GM21526 (cell line): ENCODE results near the gene SLC26A2.

Experiments used
- ATAC-seq: cut with Tn5 transposase; IDR thresholded peaks from one replicate; pipeline ENCODE4 v1.9.1; 2021; ENCODE audit warnings: moderate library complexity; ENCODE audit not compliant: unreplicated experiment, low FRiP score

SLC26A2 gene

DNA sequence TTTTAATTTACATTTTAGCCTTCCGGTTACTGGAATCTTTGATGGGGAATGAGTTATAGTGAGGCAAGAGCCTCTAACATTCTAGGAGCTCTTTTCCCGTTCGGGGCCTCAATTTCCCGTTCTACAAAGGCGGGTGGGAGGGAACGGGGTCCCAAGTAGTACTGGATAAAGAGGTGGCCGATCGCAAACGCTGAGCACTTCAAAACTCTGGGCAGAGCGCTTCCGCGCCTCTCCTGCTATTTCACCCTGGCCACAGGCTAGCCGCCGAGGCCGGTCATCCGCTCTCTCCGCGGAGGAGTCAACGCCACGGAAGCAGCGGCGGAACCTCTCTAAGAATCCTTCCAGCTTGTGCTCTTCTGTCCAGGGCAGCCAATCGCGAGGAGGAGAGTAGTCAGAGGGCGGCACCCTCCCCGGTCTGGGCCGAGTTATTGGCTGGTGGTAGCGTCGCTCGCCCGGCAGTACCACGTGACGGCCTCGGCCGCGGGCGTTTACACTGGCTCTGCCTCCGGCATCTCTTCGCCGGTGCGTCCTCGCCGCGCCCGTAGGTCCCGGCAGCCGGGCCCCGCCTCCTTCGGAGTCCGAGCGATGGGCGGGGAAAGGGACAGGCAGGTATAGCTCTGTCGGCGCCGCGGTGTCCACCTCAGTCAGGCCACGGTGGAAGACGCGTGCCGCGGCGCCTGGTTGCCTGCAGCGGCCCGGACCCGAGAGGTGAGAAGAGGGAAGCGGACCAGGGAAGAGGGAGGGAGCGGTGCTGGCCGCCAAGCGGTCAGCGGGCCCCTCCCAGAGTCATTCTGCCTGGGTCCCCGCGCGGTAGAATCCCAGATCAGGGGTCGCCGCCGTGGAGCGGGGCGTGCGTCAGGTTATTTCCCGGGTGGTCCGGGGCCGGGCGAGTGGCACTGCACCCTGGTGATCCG lies at the start of gene SLC26A2:
SLC26A2 (plus strand) TSS at position 487 of the 914 bp plus-strand sequence. CDS start 16,895 bp downstream, outside the sequence.
- ATAC-seq: peak; percentile 99

DNA sequence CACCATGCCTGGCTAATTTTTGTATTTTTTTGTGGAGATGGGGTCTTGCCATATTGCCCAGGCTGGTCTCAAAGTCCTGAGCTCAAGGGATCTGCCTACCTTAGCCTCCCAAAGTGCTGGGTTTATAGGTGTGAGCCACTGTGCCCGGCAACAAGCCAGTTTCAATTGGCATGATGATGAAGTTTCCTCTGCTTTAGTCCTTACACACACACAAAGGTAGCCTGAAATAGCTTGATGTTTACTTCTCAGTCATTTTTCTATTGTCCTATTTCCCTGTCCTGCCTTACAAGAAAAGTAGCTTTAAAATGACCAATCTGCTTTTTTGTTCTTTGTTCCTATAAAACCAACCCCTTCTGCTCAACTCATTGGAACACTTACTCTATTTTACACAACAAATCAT lies 49.5 kb upstream of the SLC26A2 start:
- ATAC-seq: no peak

DNA sequence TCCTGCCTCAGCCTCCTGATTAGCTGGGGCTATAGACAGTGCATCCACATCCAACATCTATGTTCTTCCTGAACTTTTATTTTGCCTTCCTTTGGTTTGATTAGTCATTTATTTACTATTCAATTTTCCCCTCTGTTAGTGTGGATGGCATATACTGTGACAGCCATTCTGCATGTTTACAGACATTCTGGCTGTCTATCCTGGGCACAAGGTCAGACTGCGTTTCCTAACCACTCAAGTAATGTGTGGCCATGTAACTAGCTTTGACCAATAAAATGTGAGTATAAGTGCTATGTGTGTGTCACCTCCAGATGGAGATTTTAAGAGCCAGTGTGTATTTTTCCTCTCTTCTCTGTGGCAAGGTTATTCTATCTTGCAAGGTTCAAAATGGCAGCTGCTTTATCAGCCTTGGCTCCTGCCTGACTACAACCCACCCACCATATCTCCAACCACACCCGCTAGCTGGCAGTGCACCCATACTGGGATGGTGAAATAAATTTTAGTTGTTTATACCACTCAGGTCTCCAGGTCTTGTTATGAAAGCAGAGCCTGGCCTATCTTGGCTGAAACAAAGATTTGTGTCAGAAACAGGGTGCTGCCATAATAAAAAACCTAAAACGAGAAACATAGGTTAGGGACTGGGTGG lies 48.2 kb upstream of the SLC26A2 start:
- no peak for ATAC-seq

DNA sequence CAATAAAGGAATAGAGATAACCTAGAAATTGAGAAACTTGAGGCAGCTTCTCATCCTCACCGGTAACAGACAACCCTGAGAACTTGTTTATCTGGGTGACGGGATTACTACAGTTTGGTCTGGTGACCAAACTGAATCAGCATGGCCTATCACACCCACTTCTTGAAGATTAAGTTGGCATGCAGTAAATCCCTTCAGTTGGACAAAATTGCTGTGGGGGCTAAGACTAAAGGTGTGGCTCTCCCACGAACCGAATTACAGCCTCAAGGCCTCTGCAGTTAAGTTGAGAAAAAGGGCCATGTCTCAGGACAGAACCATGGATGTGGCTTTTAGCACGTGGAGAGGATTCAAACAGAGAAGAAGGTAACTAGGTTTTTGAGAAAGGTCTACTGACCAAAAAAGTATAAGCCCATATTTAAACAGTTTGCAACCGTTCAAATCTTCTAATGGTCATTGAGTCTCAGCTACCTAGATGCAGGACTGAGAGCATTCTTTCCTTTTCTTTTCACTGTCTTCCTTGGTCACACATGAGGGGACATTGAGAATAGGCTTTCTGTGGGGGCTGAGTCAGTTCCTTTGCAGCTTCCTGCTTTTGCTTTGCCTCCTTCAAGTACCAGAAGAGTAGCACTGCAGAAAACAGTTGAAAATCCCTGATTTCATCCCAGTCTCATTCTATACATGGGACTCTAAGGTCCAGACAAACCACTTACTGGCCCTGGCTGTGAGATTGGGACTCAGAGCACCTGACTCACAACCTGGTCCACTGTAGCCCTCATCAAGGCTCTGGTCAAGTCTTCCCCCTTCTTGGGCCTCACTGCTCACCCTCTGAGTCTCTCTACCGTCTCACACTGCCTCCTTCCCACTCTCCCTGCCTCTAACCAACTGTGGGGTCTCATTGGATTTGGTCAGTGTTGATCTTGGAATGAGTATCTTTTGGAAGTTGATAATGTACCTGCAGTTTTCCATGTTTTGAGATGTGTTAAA lies 46.8 kb upstream of the SLC26A2 start:
- ATAC-seq: no peak

DNA sequence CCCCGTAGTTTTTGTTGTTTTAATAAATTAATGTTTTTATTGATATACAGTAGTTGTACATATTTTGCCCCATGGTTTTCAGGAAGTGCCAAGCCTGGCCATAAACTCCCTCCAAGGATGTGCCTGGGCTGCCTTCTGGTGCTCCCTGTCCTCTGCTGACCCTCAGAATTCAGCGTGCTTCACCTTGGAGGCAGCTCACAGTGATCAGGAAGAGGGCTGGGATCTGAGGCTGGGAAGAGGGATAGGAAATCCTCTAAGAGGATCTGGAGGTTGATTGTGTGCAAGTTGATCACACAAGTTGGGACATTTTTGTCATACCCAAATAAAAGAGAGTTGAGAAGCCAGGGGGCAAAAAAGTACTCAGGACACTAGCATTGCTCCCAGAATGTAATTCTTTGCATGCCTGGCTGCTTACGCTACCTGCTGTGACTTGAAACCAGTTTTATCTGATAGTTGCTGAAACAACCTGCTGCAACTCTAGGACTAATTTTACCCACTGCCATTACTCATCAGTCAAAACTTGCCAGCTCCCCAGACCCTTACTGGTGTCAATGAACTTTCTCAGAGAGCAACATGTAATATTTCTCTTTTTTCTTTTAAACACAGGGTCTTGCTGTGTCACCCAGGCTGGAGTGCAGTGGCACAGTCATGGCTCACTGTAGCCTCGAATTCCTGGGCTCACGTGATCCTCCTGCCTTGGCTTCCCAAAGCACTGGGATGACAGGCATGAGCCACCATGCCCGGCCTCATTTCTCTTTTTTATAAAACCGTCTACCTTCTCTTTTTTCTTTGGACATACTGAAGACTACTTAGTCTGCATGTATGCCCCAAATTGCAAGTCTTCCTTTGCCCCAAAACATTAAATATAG lies 44.9 kb upstream of the SLC26A2 start:
- no peak for ATAC-seq

DNA sequence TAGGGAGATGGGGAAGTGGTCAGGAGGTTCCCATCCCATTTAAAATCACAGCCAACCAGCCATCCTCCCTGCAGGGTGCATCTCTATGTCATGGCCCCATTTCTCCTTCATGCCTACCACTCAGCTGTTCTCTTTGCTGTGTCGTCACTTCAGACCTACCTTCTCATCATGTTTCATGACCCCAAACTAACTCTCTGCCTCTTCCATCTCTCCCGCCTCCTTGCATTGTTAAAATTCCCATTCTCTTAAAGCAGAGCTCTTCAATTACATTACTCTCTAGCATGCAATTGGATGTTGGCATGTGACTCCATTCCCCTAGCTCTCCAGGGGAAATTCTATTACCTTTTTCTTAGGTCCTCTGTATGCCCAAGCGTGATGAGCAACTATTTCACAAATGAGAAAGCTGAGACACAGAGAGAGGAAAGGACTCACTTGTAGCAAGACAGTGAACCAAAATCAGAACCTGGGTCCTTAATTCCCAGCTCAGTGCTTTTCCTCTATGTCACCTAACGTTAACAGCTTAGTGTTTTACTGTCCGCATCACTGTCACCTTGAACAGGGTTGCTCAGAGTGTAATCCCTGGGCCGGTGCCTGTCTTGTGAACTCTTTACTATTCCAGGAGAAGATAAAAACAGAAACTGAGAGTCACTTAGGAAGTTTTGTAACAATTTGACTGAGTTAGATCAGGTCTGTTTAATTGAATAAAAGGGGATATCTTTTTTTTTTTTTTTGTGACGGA lies 44.1 kb upstream of the SLC26A2 start:
- no peak for ATAC-seq

DNA sequence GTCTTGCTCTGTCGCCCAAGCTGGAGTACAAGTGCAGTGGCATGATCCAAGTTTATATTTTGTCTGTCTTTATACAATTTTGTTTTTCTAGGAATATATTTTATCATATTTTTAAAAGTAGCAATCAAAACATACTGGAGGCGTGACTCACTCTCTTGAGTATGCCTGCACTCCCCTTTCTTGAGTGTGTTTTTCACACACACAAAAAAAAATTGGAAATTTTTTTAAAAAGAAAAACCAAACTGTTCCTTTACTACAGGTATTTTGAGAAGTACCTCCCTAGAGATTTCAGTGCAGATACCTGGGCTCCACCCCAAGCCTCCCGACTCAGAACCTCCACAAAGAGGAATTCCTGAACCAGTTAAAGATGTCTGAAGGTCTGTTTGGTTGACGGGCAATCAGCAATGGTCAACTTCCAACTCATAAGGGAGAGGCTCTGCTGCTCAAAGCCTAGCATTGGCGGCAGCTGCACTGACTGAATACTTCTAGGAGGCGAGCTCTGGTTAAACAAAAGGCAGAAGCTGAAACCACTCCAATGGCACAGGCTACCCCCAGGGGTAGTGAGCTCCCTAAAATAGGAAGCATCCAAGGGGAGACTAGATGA lies 43.4 kb upstream of the SLC26A2 start:
- no peak for ATAC-seq

DNA sequence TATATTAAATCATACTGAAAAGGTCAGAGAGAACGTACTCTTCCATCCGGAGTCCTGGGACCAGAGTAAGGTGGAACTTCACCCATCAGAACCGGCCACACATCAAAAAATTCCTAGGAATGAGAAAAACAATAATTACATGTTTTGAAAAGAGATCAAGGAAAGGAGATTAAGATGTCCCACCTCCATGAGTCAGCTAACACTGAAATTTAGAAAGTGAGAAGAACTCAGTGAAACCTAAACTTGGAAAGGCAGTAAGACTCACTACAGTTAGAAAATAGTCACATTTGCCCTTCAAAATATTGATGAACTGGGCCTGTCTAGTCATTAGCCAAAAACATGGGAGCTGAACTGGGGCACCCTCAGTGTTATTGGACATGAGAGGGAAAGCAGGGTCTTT lies 39.0 kb upstream of the SLC26A2 start:
- no peak for ATAC-seq

DNA sequence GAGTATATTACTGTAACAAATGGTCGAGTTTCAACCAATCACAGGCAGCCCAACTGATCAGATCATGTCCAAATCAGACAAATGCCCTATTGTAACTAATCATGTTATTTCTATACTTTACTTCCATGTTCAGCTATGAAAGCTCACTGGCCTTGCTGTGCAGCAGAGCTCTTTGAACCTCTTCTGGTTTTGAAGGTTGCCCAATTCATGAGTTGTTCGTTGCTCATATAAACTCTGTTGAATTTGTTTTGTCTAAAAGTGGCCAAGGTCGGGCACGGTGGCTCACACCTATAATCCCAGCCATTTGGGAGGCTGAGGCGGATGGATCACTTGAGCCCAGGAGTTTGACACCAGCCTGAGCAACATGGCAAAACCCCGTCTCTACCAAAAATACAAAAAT lies 37.6 kb upstream of the SLC26A2 start:
- no peak for ATAC-seq

DNA sequence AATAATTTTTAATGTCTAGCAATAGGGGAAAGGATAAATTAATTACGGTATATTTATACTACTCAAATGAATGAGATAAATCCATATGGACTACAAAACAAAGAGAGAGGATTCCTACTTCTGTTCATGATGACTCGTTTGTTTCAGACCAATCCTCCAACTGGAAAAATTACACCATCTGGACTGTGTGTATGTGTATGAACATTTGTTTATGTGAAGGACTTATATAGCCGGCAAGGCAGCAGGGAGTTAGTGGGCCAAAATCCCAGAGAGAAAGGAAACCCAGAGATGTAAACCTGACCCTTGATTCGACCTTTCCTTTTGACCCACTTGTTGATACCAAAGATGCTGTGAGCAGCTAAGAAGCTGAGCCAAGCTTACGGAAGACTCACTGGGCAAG lies 36.1 kb upstream of the SLC26A2 start:
- ATAC-seq: no peak

DNA sequence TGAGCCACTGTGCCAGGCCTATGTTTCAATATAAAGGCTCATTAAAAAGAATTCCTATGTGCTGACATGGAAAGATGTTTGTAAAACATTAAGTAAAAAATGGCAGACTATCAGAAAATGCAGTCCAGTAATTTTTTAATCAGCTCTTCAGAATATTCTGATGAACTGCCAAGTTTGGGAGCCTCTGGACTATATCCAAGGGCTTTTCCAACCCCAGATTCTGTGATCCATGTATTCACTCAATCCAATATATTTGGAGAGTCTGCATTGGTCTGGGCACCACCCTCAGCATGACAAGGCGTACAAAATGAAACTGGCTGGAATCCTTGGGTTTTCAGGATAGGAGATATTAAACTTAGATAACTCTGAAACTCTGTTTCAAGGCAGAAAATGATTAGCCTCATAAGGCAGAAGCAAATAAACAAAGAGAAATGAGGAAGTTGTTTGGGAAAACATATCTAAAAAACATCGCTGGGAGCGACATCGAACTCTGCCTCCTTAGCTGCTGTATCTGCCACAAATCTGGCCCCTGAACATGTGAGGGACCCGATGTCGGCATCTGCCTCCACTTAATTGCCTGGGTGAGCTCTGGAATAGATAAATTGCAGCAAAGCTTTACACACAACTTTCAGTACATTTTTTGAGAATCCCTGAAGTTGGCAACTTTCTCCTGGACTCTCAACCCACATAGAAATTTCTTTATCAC lies 30.4 kb upstream of the SLC26A2 start:
- ATAC-seq: no peak

DNA sequence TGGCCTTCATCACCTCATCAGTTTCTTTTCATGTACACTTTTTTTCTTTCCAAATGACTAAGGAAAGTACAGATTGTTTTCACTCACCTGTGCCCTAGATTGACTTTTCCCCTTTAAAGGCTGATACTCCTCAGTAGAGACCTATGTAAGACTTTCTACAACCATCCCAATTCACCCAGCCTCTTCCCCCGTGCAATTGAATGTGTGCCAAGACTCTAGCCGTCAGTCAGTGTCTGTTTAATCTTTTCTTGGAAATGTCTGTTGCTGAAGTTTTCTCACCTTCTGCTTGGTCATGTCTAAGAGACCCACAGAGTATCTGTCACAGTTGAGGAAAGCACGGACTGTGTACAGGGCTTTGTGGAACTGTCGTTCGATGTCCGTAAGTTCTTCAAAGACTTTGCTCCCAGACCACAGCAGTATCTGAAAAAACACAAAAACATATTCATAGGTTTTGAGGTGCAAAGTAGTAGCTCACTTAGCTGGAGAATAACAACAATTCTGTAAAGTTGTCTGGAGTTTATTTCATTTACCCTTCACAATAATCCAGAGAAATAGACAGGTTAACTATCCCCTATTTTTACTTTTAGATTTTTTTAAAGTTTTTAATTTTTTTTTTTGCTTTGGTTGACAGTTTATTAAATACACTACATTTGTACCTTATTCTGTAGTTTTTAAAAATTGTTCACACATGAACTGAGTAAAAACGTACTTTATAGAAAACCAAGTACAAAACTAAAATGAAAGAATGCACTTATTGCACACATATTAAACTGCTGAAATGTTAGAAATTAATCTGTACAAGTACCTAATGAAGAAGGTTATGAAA lies 29.6 kb upstream of the SLC26A2 start:
- ATAC-seq: no peak

DNA sequence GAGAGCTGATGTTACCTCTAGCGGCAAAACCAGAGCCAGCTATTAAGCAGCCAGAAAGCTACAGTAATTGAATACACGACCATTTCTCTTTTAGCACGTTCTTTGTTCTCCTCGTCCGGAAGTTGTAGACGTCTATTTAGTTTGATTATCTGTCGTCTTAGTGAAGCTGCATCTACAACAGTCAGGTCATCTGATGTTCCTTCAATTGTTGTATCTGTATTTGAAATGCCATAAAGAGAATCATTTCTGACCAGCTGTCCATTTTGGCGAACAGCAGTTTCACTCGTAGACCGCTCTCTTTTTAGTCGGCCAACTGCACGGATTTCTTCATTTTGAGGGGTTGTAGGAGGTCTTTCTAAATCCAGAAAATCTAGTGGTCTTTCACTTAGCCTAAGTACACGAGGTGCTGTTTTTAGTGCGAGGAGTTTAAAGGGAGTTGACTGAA lies 28.5 kb upstream of the SLC26A2 start:
- ATAC-seq: no peak

DNA sequence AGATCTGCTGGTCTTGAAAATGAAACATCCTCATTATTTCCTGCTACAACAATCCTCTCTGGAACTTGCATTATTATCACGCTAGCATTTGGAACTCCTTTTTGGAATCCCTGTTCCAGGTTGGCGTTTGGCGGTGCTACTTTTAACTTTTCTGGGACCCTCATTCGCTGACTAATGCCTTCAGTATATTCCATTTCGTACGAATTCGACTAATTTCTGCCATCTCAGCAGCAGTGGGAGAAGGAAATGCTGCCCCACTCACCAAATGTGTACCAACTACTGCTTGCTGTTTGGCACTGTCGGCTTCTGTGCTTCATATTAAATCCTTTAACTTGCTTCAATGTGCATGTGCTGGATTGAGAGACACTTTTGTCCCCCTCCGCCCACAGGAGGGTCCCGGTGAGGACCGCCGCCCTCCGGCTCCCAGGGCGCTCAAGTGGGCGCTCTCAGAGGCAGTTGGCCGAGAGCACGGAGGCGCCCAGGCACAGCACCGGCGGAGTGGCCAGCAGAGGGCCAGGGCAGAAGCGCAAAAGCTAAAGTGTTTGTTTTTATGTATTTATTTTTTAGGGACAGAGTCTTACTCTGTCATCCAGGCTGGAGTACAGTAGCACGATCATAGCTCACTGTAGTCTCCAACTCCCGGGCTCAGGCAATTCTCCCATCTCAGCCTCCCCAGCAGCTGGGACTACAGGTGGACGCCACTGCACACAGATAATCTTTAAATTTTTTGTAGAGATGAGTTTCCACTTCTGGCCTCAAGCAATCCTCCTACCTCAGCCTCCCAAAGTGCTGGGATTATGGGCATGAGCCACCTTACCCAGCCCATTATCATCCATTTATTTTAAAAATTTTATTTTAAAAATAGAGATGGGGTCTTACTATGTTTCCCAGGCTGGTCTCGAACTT lies 27.9 kb upstream of the SLC26A2 start:
- no peak for ATAC-seq

DNA sequence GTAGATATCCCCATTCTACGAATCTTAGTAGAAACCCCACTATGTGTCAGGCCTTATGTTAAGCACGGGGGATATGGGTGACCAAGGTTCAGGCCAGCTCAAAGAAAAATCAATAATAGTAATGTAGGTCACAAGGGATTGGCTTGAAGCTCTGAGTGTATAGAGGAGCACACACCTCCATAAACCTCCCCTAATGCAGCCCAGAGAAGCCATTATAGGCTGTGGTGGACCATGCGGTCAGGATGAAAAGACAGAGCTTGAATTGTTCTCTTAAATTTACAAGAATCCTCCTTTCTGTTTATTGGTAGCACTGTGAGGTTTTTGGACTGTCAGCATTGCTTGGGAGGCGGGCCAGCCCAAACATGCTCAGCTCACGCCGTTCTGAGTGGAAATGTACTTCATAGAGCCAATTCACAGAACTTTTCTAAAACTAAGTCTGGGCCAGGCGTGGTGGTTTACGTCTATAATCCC lies 25.1 kb upstream of the SLC26A2 start:
- ATAC-seq: no peak

DNA sequence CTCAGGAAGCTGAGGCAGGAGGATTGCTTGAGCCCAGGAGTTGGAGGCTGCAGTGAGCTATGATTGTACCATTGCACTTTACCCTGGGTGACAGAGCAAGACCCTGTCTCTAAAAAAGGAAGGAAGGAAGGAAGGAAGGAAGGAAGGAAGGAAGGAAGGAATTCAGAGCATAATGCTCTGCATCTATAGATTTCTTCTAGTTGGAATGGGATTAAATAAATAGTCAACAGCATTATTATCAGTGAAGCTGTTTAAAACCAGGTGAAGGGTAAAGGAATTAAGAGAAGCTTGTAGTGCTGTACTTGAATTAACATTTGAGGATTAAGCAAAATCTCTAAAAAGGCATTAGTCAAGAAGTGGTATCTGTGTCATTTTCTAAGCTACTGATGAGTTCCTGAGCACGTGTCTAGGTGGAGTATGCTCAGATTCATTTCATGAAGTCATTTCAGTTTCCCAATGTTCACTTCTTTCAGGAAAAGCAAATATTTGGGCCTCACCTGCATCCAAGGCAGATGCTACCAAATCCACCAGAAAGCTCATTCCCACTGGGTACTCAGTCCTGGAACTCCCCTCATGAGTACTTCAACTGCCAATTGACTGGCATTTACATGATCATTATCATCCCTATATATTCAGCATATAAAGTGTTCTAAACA lies 24.4 kb upstream of the SLC26A2 start:
- ATAC-seq: no peak
